HFF-Myc (cell line): Measurements from ENCODE around the gene TYRO3.

Experiments used
- DNase-seq: peaks from one replicate; pipeline ENCODE4 v3.0.0-alpha.2; 2011; ENCODE audit warnings: low read depth; ENCODE audit errors: extremely low read depth
- H3K4me3 ChIP-seq: replicated peaks from 2 replicates; pipeline ENCODE4 v1.5.1; 2011; ENCODE audit warnings: low read depth, mild to moderate bottlenecking, control low read depth, low read length
- CTCF ChIP-seq: IDR thresholded peaks from 2 replicates; pipeline ENCODE4 v1.5.1; 2012; ENCODE audit warnings: mild to moderate bottlenecking, low read depth, low read length, control low read depth; ENCODE audit errors: missing control alignments

Gene TYRO3

GRCh38 chr15:41535544-41535943, 23.5 kb upstream of the TYRO3 start:
- no peak for TF ChIP-seq CTCF
- no peak for DNase-seq
- H3K4me3 ChIP-seq = no peak overlapping the region

- DNase-seq = no peak
- no peak overlapping the region for H3K4me3 ChIP-seq
- TF ChIP-seq CTCF = no peak
Observed at GRCh38 chr15:41536866-41537265, 22.1 kb upstream of the TYRO3 start.

- TF ChIP-seq CTCF = no peak
- peak overlapping the region; percentile 96 for H3K4me3 ChIP-seq
Observed at GRCh38 chr15:41543521-41543870, 15.5 kb upstream of the TYRO3 start.

GRCh38 chr15:41544650-41545015, 14.4 kb upstream of the TYRO3 start:
- H3K4me3 ChIP-seq = peak overlapping the region; percentile 96
- no peak for DNase-seq
- TF ChIP-seq CTCF = no peak

More at GRCh38 chr15:41543521-41543870, 15.5 kb upstream of the TYRO3 start:
- no peak for DNase-seq

- TF ChIP-seq CTCF = no peak
- H3K4me3 ChIP-seq = no peak overlapping the region
- no peak for DNase-seq
Observed at GRCh38 chr15:41545218-41545617, 13.8 kb upstream of the TYRO3 start.

- DNase-seq = no peak
- TF ChIP-seq CTCF = no peak
- H3K4me3 ChIP-seq = no peak overlapping the region
Observed at GRCh38 chr15:41546851-41547786, 11.9 kb upstream of the TYRO3 start.
